SK-N-SH (cell line): ENCODE data around the gene FNDC1. TPM values are rescaled to one million over a fixed set of nuclear protein-coding genes. Genes with fewer than 3 reads are reported as not detected.

Experiments used
- CTCF ChIA-PET: fragments of 300-600, 350-600 bp; formaldehyde crosslinking; extraction: SDS; loops from one replicate; lab custom pipeline; 2021; lab: Yijun Ruan, JAX
- POLR2A ChIA-PET: fragments of 350-600 bp; sonication (Branson Sonifier 250); formaldehyde crosslinking; extraction: SDS; loops from one replicate; lab custom pipeline; 2020; ENCODE audit warnings: antibody characterized with exemption, inconsistent platforms; lab: Yijun Ruan, JAX
- DNase-seq: peaks from one replicate; pipeline ENCODE4 v3.0.0; 2012
- H2AFZ ChIP-seq: fragments of 200-600 bp; sonication (generic); 2 replicates; pipeline ENCODE4 v1.8.1; 2016; ENCODE audit warnings: antibody characterized with exemption, mild to moderate bottlenecking, low read depth
- H3F3A ChIP-seq: fragments of 200-600 bp; sonication (generic); replicated peaks from 2 replicates; pipeline ENCODE3; 2016; ENCODE audit warnings: antibody characterized with exemption, mild to moderate bottlenecking; ENCODE audit not compliant: insufficient read depth
- H3K27ac ChIP-seq, 2 experiments: fragments of 200-500 bp in 1 of 2; fragments of 200-600 bp in 1 of 2; sonication (Bioruptor generic) in 1 of 2; sonication (generic), shearing (Covaris generic) in 1 of 2; 2 replicates each; pipeline versions ENCODE4 v1.5.1 to v1.6.1; 2014 to 2016; ENCODE audit warnings: low read depth in 2 of 2, inconsistent platforms in 1 of 2, low read length in 1 of 2, mild to moderate bottlenecking in 1 of 2, mixed read lengths in 1 of 2
- H3K27me3 ChIP-seq: fragments of 200-600 bp; sonication (generic), shearing (Covaris generic); 2 replicates; pipeline ENCODE4 v1.6.1; 2016; ENCODE audit warnings: mixed run types; ENCODE audit not compliant: insufficient read depth
- H3K36me3 ChIP-seq, 2 experiments: fragments of 200-500 bp in 1 of 2; fragments of 200-600 bp in 1 of 2; sonication (Bioruptor generic) in 1 of 2; sonication (generic) in 1 of 2; replicated peaks in 1 of 2; 2 replicates each; pipeline versions ENCODE3 to v1.5.1; 2014 to 2016; ENCODE audit warnings: low read length in 1 of 2, mild to moderate bottlenecking in 1 of 2; ENCODE audit not compliant: insufficient read depth in 2 of 2, control insufficient read depth in 1 of 2
- H3K4me1 ChIP-seq, 2 experiments: fragments of 200-500 bp in 1 of 2; fragments of 200-600 bp in 1 of 2; sonication (Bioruptor generic) in 1 of 2; sonication (generic), shearing (Covaris generic) in 1 of 2; 2 replicates each; pipeline versions ENCODE4 v1.5.1 to v1.6.1; 2014 to 2016; ENCODE audit warnings: low read depth in 1 of 2, low read length in 1 of 2, mixed run types in 1 of 2; ENCODE audit not compliant: insufficient read depth in 2 of 2, control insufficient read depth in 1 of 2
- H3K4me2 ChIP-seq: fragments of 200-600 bp; sonication (generic), shearing (Covaris generic); 2 replicates; pipeline ENCODE4 v1.6.1; 2017; ENCODE audit warnings: mixed run types
- H3K4me3 ChIP-seq, 2 experiments: fragments of 200-500 bp in 1 of 2; fragments of 200-600 bp in 1 of 2; sonication (Bioruptor generic) in 1 of 2; sonication (generic), shearing (Covaris generic) in 1 of 2; 2 replicates each; pipeline versions ENCODE4 v1.5.1 to v1.8.1; 2014 to 2016; ENCODE audit warnings: low read depth in 2 of 2, inconsistent platforms in 1 of 2, low read length in 1 of 2, mild to moderate bottlenecking in 1 of 2, mixed read lengths in 1 of 2, moderate library complexity in 1 of 2
- H3K79me2 ChIP-seq: fragments of 200-600 bp; sonication (generic); 2 replicates; pipeline ENCODE4 v1.8.1; 2017; ENCODE audit warnings: mild to moderate bottlenecking; ENCODE audit not compliant: insufficient read depth
- H3K9ac ChIP-seq: fragments of 200-600 bp; sonication (generic); 2 replicates; pipeline ENCODE4 v1.6.1; 2017; ENCODE audit warnings: mixed run types
- H3K9me2 ChIP-seq: fragments of 200-600 bp; sonication (generic); 2 replicates; pipeline ENCODE4 v1.6.1; 2017; ENCODE audit warnings: mixed run types
- H3K9me3 ChIP-seq: fragments of 200-600 bp; sonication (generic); 2 replicates; pipeline ENCODE4 v1.6.1; 2017; ENCODE audit warnings: mixed run types, mild to moderate bottlenecking, moderate library complexity
- H4K20me1 ChIP-seq: fragments of 200-600 bp; sonication (generic); 2 replicates; pipeline ENCODE4 v1.6.1; 2017; ENCODE audit warnings: mild to moderate bottlenecking, mixed run types; ENCODE audit not compliant: insufficient read depth
- CTCF ChIP-seq: fragments of 200-600 bp; sonication (generic); IDR thresholded peaks from 2 replicates; pipeline ENCODE4 v1.6.1; 2017; ENCODE audit warnings: antibody characterized with exemption, mild to moderate bottlenecking, moderate library complexity
- EP300 ChIP-seq, 2 experiments: IDR thresholded peaks; 2 replicates each; pipeline versions ENCODE4 v1.4.0 to v1.6.1; 2012; ENCODE audit warnings: borderline replicate concordance in 1 of 2, low read depth in 1 of 2, low read length in 1 of 2
- EZH2phosphoT487 ChIP-seq: fragments of 200-600 bp; sonication (generic); IDR thresholded peaks from 2 replicates; pipeline ENCODE4 v1.6.1; 2017; ENCODE audit warnings: low read depth, mixed run types, mild to moderate bottlenecking, antibody characterized with exemption, moderate library complexity, borderline replicate concordance
- FOSL2 ChIP-seq: IDR thresholded peaks from 2 replicates; pipeline ENCODE4 v1.4.0; 2012; ENCODE audit warnings: low read depth, mild to moderate bottlenecking, moderate library complexity, borderline replicate concordance
- GATA2 ChIP-seq: sonication (generic); formaldehyde crosslinking; IDR thresholded peaks from 2 replicates; pipeline ENCODE4 v1.5.0; 2020; ENCODE audit warnings: mild to moderate bottlenecking, missing genetic modification reagents
- JUND ChIP-seq: IDR thresholded peaks from 2 replicates; pipeline ENCODE4 v1.4.0; 2012
- MAX ChIP-seq: IDR thresholded peaks from 2 replicates; pipeline ENCODE4 v1.4.0; 2012; ENCODE audit warnings: low read depth
- MEF2A ChIP-seq: IDR thresholded peaks from 2 replicates; pipeline ENCODE4 v1.4.0; 2012; ENCODE audit warnings: low read depth, borderline replicate concordance
- MXI1 ChIP-seq: IDR thresholded peaks from 2 replicates; pipeline ENCODE4 v1.6.1; 2012; ENCODE audit warnings: mild to moderate bottlenecking, low read depth, low read length, improper control_type of control experiment
- PBX3 ChIP-seq: IDR thresholded peaks from 2 replicates; pipeline ENCODE4; 2012
- REST ChIP-seq: IDR thresholded peaks from 2 replicates; pipeline ENCODE4 v1.6.1; 2012; ENCODE audit warnings: mild to moderate bottlenecking, low read depth, low read length, moderate library complexity
- SIN3A ChIP-seq: IDR thresholded peaks from 2 replicates; pipeline ENCODE4 v1.6.1; 2012; ENCODE audit warnings: low read depth, mild to moderate bottlenecking, low read length, moderate library complexity, borderline replicate concordance
- SMC3 ChIP-seq: IDR thresholded peaks from 2 replicates; pipeline ENCODE4 v1.6.1; 2012; ENCODE audit warnings: low read depth, low read length, improper control_type of control experiment
- TEAD4 ChIP-seq: IDR thresholded peaks from 2 replicates; pipeline ENCODE4 v1.4.0; 2012; ENCODE audit warnings: mild to moderate bottlenecking, borderline replicate concordance; ENCODE audit not compliant: insufficient read depth
- USF1 ChIP-seq: IDR thresholded peaks from 2 replicates; pipeline ENCODE4 v1.4.0; 2012; ENCODE audit warnings: low read depth, borderline replicate concordance
- USF2 ChIP-seq: fragments of 150-350 bp; IDR thresholded peaks from 2 replicates; pipeline ENCODE4 v1.6.1; 2017; ENCODE audit warnings: antibody characterized with exemption, low read length, low read depth, borderline replicate concordance
- WGBS: methylation state at CpG from one replicate; pipeline ENCODE4 v1.1.6; 2017; ENCODE audit warnings: low lambda C conversion rate; 5-methylcytosine and 5-hydroxymethylcytosine counted together
- polyA plus RNA-seq, 3 experiments: library from polyadenylated mRNA; depleted of rRNA; stranded (reverse); fragments of >200 nt; gene quantifications; 2 replicates each; pipeline ENCODE4 v1.2.3, GENCODE V29; 2012

Gene FNDC1
- polyA plus RNA-seq, 1 of the 3 experiments (the other 2 are of a cell fraction), result not detected

GRCh38 chr6:159220093-159220492, 50.9 kb downstream of the FNDC1 start:
- H3K9me2 ChIP-seq, result no peaks in the 10 kb centered on the region
- H3F3A ChIP-seq, result no peaks in the 10 kb centered on the region
- H3K4me2 ChIP-seq, result no peak overlapping the region
- no peaks in the 10 kb centered on the region for H3K4me1 ChIP-seq
- peaks cover 50% of the 10 kb centered on the region for H3K27me3 ChIP-seq
- POLR2A ChIA-PET, result no interaction called here
- H3K4me3 ChIP-seq, result no peak overlapping the region
- CTCF ChIA-PET, result interaction anchor here (1.0 to 5.4 kb wide), 5 partner anchors 33 to 435 kb away, joined by 4 to 68 read pairs (median 18); no protein-coding TSS in a partner anchor
- H3K79me2 ChIP-seq, result no peaks in the 10 kb centered on the region
- TF ChIP-seq PBX3 (no peak), CTCF (no peak), FOSL2 (no peak)
- WGBS, result 12% methylated on average over 5 of the region's 5 CpGs
- no peaks in the 10 kb centered on the region for H3K36me3 ChIP-seq
- no peaks in the 10 kb centered on the region for H4K20me1 ChIP-seq
- no peak for DNase-seq
- no peak overlapping the region for H2AFZ ChIP-seq
- no peak overlapping the region for H3K27ac ChIP-seq
- no peaks in the 10 kb centered on the region for H3K9me3 ChIP-seq
- H3K9ac ChIP-seq, result no peak overlapping the region

- H3K9ac ChIP-seq, result no peak overlapping the region
- no peak for DNase-seq
- no peak for TF ChIP-seq PBX3
- TF ChIP-seq MXI1, result no peak
- no peak for TF ChIP-seq TEAD4
- TF ChIP-seq USF1, result no peak
- TF ChIP-seq REST, result no peak
- TF ChIP-seq MAX, result no peak
- TF ChIP-seq MEF2A, result no peak
- no peak for TF ChIP-seq EZH2phosphoT487
- no peak for TF ChIP-seq GATA2
- no peak for TF ChIP-seq USF2
- no peak for TF ChIP-seq SMC3
- TF ChIP-seq EP300 (IDR thresholded peaks at IDR 0.05; ENCODE audit: borderline replicate concordance in 1 of 2, low read depth in 1 of 2, low read length in 1 of 2), result no peak
- no peak for TF ChIP-seq JUND
- no peak for TF ChIP-seq SIN3A
These were observed 52.4 kb downstream of the FNDC1 start for GRCh38 chr6:159221486-159222170.

More at GRCh38 chr6:159221486-159222170, 52.4 kb downstream of the FNDC1 start:
- Histone ChIP-seq H4K20me1 (no peaks in the 10 kb centered on the region), H3K4me1 (no peaks in the 10 kb centered on the region), H3K27me3 (peaks cover 63% of the 10 kb centered on the region), H3K27ac (no peak overlapping the region), H3K9me3 (no peaks in the 10 kb centered on the region), H3F3A (no peaks in the 10 kb centered on the region), H3K4me3 (no peak overlapping the region), H3K79me2 (no peaks in the 10 kb centered on the region), H3K4me2 (no peak overlapping the region), H2AFZ (no peak overlapping the region), H3K36me3 (no peaks in the 10 kb centered on the region), H3K9me2 (no peaks in the 10 kb centered on the region)
- WGBS, result 12% methylated on average over 12 of the region's 12 CpGs
- ChIA-PET CTCF (no interaction called here), POLR2A (no interaction called here)
